ENCODE results near the gene XIRP1. TPM values are rescaled to one million over a fixed set of nuclear protein-coding genes. Genes with fewer than 3 reads are reported as not detected.

XIRP1 gene
- total and polyA plus RNA-seq, 2 donors (not counting 1 experiment from before 2014, with no cell fraction given) = not detected

DNA sequence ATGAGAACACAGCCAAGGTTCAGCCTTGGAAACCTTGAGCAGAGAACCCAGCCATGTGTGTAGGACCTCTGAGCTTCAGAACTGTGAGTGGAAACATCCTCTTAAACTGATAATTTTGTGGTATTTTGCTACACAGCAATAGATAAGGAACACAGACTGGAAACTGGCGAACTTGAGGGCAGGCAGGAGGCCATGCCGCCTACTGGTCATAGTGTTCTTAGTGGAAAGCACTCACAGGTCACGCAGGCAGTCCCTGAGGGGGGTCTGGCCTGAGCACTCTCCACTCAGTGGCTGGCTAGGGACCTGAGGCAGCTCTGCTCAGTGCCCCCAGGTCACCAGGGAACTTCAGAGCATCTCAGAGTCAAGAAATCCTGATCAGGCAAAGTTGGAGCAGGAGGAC, 9.7 kb upstream of the XIRP1 start:
- Histone ChIP-seq H3K4me1 (ENCODE audit: control insufficient read depth in 2 of 2, insufficient read depth in 2 of 2, low read length in 2 of 2) (no peaks in the 10 kb centered on the region), H4K20me1 (ENCODE audit: control insufficient read depth, insufficient read depth, low read length, poor library complexity, severe bottlenecking) (no peaks in the 10 kb centered on the region), H2AFZ (ENCODE audit: insufficient read depth, low read depth, low read length, poor library complexity, severe bottlenecking) (no peak overlapping the region), H3K4me3 (ENCODE audit: control extremely low read depth in 1 of 5, extremely low read depth in 1 of 5, insufficient read depth in 1 of 5, low read depth in 2 of 5, low read length in 4 of 5) (no peak overlapping the region), H3K27me3 (replicated peaks in 1 of 4; ENCODE audit: control extremely low read depth in 1 of 4, control insufficient read depth in 3 of 4, insufficient read depth in 4 of 4, low read length in 3 of 4) (peaks cover 0 to 18% (median 8%) of the 10 kb centered on the region in 4 experiments), H3K36me3 (replicated peaks in 1 of 2; ENCODE audit: control extremely low read depth in 1 of 2, control insufficient read depth in 1 of 2, extremely low read depth in 1 of 2, insufficient read depth in 2 of 2, low read length in 1 of 2) (no peaks in the 10 kb centered on the region), H3K27ac (ENCODE audit: low read length in 2 of 2) (no peak overlapping the region), H3K9ac (ENCODE audit: low read length) (no peak overlapping the region), H3K4me2 (replicated peaks; ENCODE audit: low read depth, low read length, poor library complexity, severe bottlenecking) (no peak overlapping the region), H3K79me2 (ENCODE audit: control insufficient read depth, insufficient read depth, low read length) (no peaks in the 10 kb centered on the region), H3K9me3 (ENCODE audit: control extremely low read depth in 1 of 3, control insufficient read depth in 2 of 3, insufficient read depth in 1 of 3, low read length in 2 of 3) (peaks cover 0 to 5% (median 4%) of the 10 kb centered on the region in 3 donors)
- Mint-ChIP-seq H3K27me3 (peaks cover 19% of the 10 kb centered on the region), H3K4me1 (no peaks in the 10 kb centered on the region), H3K4me3 (no peak overlapping the region), H3K9me3 (ENCODE audit: insufficient read depth) (no peaks in the 10 kb centered on the region), H3K27ac (no peak overlapping the region)
- intact Hi-C loops (cut with micrococcal nuclease) = no loop called here
- DNase-seq (no peak), ATAC-seq (ENCODE audit: low read depth) (no peak)
- ChIA-PET POLR2A (no interaction called here), CTCF (interaction anchor here (1.2 to 41.2 kb wide), 3 partner anchors 11 to 80 kb away, joined by 4 to 1573 read pairs (median 8); partner anchors contain the start of gene CX3CR1)
- no peak for TF ChIP-seq EZH2 (IDR thresholded peaks at IDR 0.05; ENCODE audit: borderline replicate concordance, insufficient read depth, low read depth, low read length, poor library complexity, severe bottlenecking)
- TF ChIP-seq, protein P1, sequence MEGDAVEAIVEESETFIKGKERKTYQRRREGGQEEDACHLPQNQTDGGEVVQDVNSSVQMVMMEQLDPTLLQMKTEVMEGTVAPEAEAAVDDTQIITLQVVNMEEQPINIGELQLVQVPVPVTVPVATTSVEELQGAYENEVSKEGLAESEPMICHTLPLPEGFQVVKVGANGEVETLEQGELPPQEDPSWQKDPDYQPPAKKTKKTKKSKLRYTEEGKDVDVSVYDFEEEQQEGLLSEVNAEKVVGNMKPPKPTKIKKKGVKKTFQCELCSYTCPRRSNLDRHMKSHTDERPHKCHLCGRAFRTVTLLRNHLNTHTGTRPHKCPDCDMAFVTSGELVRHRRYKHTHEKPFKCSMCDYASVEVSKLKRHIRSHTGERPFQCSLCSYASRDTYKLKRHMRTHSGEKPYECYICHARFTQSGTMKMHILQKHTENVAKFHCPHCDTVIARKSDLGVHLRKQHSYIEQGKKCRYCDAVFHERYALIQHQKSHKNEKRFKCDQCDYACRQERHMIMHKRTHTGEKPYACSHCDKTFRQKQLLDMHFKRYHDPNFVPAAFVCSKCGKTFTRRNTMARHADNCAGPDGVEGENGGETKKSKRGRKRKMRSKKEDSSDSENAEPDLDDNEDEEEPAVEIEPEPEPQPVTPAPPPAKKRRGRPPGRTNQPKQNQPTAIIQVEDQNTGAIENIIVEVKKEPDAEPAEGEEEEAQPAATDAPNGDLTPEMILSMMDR (IDR thresholded peaks at IDR 0.05) = no peak
- WGBS (ENCODE audit: insufficient coverage) = 78% methylated on average over 3 of the region's 3 CpGs

DNA sequence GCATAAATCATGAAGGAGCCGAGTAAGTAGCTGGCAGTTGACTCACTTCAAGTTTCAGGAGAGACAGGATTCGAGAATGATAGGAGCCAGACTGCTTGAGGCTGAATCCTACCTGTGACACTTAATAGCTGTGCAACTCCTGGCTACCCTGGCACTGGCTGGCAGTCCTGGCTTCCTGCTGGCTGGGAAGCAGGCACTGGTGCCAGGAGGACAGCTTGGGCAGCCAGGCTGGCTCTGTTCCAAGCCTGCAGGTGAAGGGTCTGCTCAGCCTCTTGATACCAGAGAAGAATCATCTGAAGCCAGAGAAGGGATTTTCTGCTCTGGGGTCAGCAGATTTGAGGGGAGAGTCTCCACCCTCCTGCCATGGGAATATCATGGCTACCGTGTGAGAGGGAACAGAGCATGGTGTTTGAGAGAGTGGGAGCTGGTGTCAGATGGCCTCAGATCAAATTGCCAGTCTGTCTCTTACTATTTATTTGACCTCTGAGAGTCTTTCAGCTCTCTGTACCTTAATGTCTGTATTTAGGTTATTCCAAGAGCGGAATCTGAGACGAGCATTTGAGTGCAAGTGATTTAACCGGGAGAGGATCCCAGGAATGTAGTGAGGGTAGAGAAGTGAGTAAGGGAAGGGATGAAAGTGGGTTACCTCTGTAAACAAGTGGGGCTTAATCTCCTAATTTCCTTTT, 4.4 kb upstream of the XIRP1 start:
- ATAC-seq (ENCODE audit: low read depth) (no peak), DNase-seq (no peak)
- no peak overlapping the region for H3K4me2 ChIP-seq (replicated peaks; ENCODE audit: low read depth, low read length, poor library complexity, severe bottlenecking)
- H3K27me3 ChIP-seq (replicated peaks in 1 of 4; ENCODE audit: control extremely low read depth in 1 of 4, control insufficient read depth in 3 of 4, insufficient read depth in 4 of 4, low read length in 3 of 4) = peaks cover 0 to 10% (median 5%) of the 10 kb centered on the region in 4 experiments
- no peaks in the 10 kb centered on the region for H4K20me1 ChIP-seq (ENCODE audit: control insufficient read depth, insufficient read depth, low read length, poor library complexity, severe bottlenecking)
- no peak for TF ChIP-seq EZH2 (IDR thresholded peaks at IDR 0.05; ENCODE audit: borderline replicate concordance, insufficient read depth, low read depth, low read length, poor library complexity, severe bottlenecking)
- TF ChIP-seq, protein P1 (IDR thresholded peaks at IDR 0.05) = no peak
- no peaks in the 10 kb centered on the region for H3K9me3 ChIP-seq (ENCODE audit: control extremely low read depth in 1 of 3, control insufficient read depth in 2 of 3, insufficient read depth in 1 of 3, low read length in 2 of 3)
- H3K27ac Mint-ChIP-seq = no peak overlapping the region
- no peak overlapping the region for H3K4me3 ChIP-seq (ENCODE audit: control extremely low read depth in 1 of 5, extremely low read depth in 1 of 5, insufficient read depth in 1 of 5, low read depth in 2 of 5, low read length in 4 of 5)
- CTCF ChIA-PET = interaction anchor here (1.2 to 41.2 kb wide), 5 partner anchors 9 to 675 kb away, joined by 3 to 1573 read pairs (median 3); partner anchors contain the start of gene CX3CR1
- intact Hi-C loops (cut with micrococcal nuclease) = no loop called here
- no peak overlapping the region for H3K27ac ChIP-seq (ENCODE audit: low read length in 2 of 2)
- no peaks in the 10 kb centered on the region for H3K4me1 Mint-ChIP-seq
- no peak overlapping the region for H2AFZ ChIP-seq (ENCODE audit: insufficient read depth, low read depth, low read length, poor library complexity, severe bottlenecking)
- no peaks in the 10 kb centered on the region for H3K79me2 ChIP-seq (ENCODE audit: control insufficient read depth, insufficient read depth, low read length)
- no peak overlapping the region for H3K4me3 Mint-ChIP-seq
- POLR2A ChIA-PET = no interaction called here
- H3K36me3 ChIP-seq (replicated peaks in 1 of 2; ENCODE audit: control extremely low read depth in 1 of 2, control insufficient read depth in 1 of 2, extremely low read depth in 1 of 2, insufficient read depth in 2 of 2, low read length in 1 of 2) = no peaks in the 10 kb centered on the region
- no peak overlapping the region for H3K9ac ChIP-seq (ENCODE audit: low read length)
- H3K9me3 Mint-ChIP-seq (ENCODE audit: insufficient read depth) = no peaks in the 10 kb centered on the region
- H3K27me3 Mint-ChIP-seq = peaks cover 12% of the 10 kb centered on the region
- WGBS (ENCODE audit: insufficient coverage) = 84% methylated on average over 6 of the region's 6 CpGs
- no peaks in the 10 kb centered on the region for H3K4me1 ChIP-seq (ENCODE audit: control insufficient read depth in 2 of 2, insufficient read depth in 2 of 2, low read length in 2 of 2)
